Kidney (tissue), 14 donors: ENCODE measurements around the gene PRKAR2B. TPM values are rescaled to one million over a fixed set of nuclear protein-coding genes. Genes with fewer than 3 reads are reported as not detected.

Experiments
- DNase-seq, 5 donors: peaks; one replicate each; pipeline ENCODE4 v3.0.0-alpha.2; 2013 to 2020
- FAIRE-seq: peaks from 2 replicates; lab custom pipeline; 2012; peaks lifted over from hg19 to GRCh38; lab: Jason Lieb, UNC
- H3K27ac ChIP-seq, 2 donors: one replicate each; pipeline ENCODE4 v1.7.0; 2013; ENCODE audit warnings: low read depth in 2 of 2, low read length in 2 of 2, inconsistent platforms in 1 of 2
- H3K27me3 ChIP-seq: one replicate; pipeline ENCODE4 v1.7.1; 2013; ENCODE audit warnings: low read length, inconsistent platforms; ENCODE audit not compliant: control insufficient read depth, insufficient read depth
- H3K36me3 ChIP-seq, 3 donors: one replicate each; pipeline versions ENCODE4 v1.7.0 to v1.7.1; 2013; ENCODE audit warnings: low read length in 3 of 3, control low read depth in 1 of 3, inconsistent platforms in 1 of 3; ENCODE audit not compliant: insufficient read depth in 3 of 3, control insufficient read depth in 2 of 3
- H3K4me1 ChIP-seq, 3 donors: one replicate each; pipeline versions ENCODE4 v1.7.0 to v1.7.1; 2013; ENCODE audit warnings: low read length in 3 of 3, inconsistent platforms in 1 of 3, low read depth in 1 of 3; ENCODE audit not compliant: control insufficient read depth in 2 of 3, insufficient read depth in 2 of 3
- H3K4me3 ChIP-seq, 3 donors: one replicate each; pipeline versions ENCODE4 v1.7.0 to v1.8.1; 2013; ENCODE audit warnings: low read length in 3 of 3, control low read depth in 1 of 3, inconsistent platforms in 1 of 3
- H3K9ac ChIP-seq, 3 donors: one replicate each; pipeline versions ENCODE4 v1.7.0 to v1.7.1; 2013; ENCODE audit warnings: low read length in 3 of 3, control low read depth in 1 of 3, inconsistent platforms in 1 of 3
- H3K9me3 ChIP-seq, 3 donors: one replicate each; pipeline versions ENCODE4 v1.7.0 to v1.7.1; 2013; ENCODE audit warnings: low read length in 3 of 3, control low read depth in 1 of 3, inconsistent platforms in 1 of 3; ENCODE audit not compliant: control insufficient read depth in 2 of 3, insufficient read depth in 1 of 3
- CTCF ChIP-seq: IDR thresholded peaks from 3 replicates; pipeline ENCODE4 v1.5.1; 2012; ENCODE audit warnings: mild to moderate bottlenecking, moderate library complexity, borderline replicate concordance; ENCODE audit not compliant: insufficient read depth; ENCODE audit errors: extremely low read depth
- intact Hi-C: fragments of 100-400 bp; cut with DNase I; formaldehyde crosslinking; loops from one replicate; pipeline ENCODE4 v1.11.1; 2022
- polyA plus RNA-seq: library from polyadenylated mRNA; stranded (reverse); fragments of 350-450 nt; fragmentation: Illumina TruSeq; extraction: RNeasy Lipid Tissue Mini Kit (QIAGEN cat#74804); gene quantifications from one replicate; pipeline ENCODE4 v1.2.3, GENCODE V29; 2014; ENCODE audit warnings: low read depth, low replicate concordance; ENCODE audit not compliant: insufficient read depth
- total RNA-seq: library from RNA; stranded (reverse); fragmentation: NEBNext Ultra II Directional; extraction: Animal tissue kit (Norgen Biotek cat#: 25700); gene quantifications from one replicate; pipeline ENCODE4 v1.2.1, GENCODE V29; 2021
- donor health status: control.
- donor health status: control.
- donor health status: control.
- donor health status: control.
- donor health status: control.
- donor health status: DM: yes; HTN: yes; CAD: no.
- donor health status: Normal renal cell carcinoma (clear cell type).

Gene PRKAR2B
- total and polyA plus RNA-seq, 2 donors from 2014 or later: 6.9 to 7.3 TPM

DNA sequence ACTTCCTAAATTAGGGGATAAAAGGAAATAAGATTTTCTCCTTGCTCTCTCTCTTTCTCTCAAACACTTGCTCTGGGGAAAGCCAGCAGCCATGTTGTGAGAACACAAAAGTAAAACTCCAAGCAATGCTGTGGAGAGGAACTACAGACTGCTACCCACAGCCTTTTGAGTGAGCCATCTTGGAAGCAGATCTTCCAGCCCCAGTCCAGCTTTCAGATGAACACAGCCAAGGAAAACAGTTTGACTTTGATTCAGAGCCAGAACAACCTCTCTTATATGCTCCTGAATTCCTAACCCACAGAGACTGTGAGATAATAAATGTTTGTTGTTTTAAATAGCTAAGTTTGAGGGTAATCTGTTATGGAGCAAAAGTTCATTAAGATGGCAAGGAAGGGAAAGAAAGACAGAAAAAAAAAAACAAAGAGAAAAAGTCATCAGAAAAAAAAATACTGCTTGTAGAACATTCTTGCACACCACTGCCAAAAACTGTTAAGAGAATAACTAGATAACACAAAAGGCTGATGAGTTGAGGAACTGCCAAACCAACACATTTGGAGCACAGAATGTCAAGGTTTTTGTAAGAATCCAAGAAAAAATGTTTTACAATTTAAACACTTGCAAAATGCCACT, 20.9 kb upstream of the PRKAR2B start:
- H3K4me3 ChIP-seq: no peak overlapping the region
- H3K9me3 ChIP-seq: peaks cover 0 to 6% (median 0%) of the 10 kb centered on the region in 3 donors
- no peak overlapping the region for H3K27ac ChIP-seq
- no peak overlapping the region for H3K9ac ChIP-seq
- no peaks in the 10 kb centered on the region for H3K36me3 ChIP-seq
- FAIRE-seq (no peak), DNase-seq (no peak)
- intact Hi-C loops: no loop called here
- H3K27me3 ChIP-seq: no peaks in the 10 kb centered on the region
- no peaks in the 10 kb centered on the region for H3K4me1 ChIP-seq
- TF ChIP-seq CTCF: no peak

- Histone ChIP-seq H3K27me3 (no peaks in the 10 kb centered on the region), H3K9me3 (peaks cover 0 to 6% (median 0%) of the 10 kb centered on the region in 3 donors), H3K4me1 (no peaks in the 10 kb centered on the region), H3K27ac (no peak overlapping the region), H3K36me3 (no peaks in the 10 kb centered on the region), H3K4me3 (no peak overlapping the region), H3K9ac (no peak overlapping the region)
- no peak for TF ChIP-seq CTCF
- intact Hi-C loops: no loop called here
- no peak for DNase-seq
- no peak for FAIRE-seq
Observed at GRCh38 chr7:107024906-107025305, 19.6 kb upstream of the PRKAR2B start.

GRCh38 chr7:107025449-107026103, 18.9 kb upstream of the PRKAR2B start:
- no peak for FAIRE-seq
- no peaks in the 10 kb centered on the region for H3K36me3 ChIP-seq
- intact Hi-C loops: no loop called here
- H3K4me3 ChIP-seq: no peak overlapping the region
- no peak for TF ChIP-seq CTCF
- peaks cover 0 to 6% (median 0%) of the 10 kb centered on the region in 3 donors for H3K9me3 ChIP-seq
- no peaks in the 10 kb centered on the region for H3K4me1 ChIP-seq
- no peak for DNase-seq
- H3K27ac ChIP-seq: no peak overlapping the region
- no peaks in the 10 kb centered on the region for H3K27me3 ChIP-seq
- H3K9ac ChIP-seq: no peak overlapping the region
